Adrenal gland (tissue), 5 donors: ENCODE measurements around the gene NEK8.

ENCODE experiments used
- POLR2A ChIP-seq, 2 donors: fragments of 450-650 bp; IDR thresholded peaks; one replicate each; pipeline ENCODE4 v1.6.1; 2017; ENCODE audit warnings: antibody characterized with exemption in 2 of 2, mild to moderate bottlenecking in 2 of 2, moderate library complexity in 1 of 2
- TF ChIP-seq, protein P1 (sequence below), 6 experiments: fragments of 450-650 bp in 4 of 6; fragments of 200-600 bp in 2 of 6; sonication (generic) in 1 of 6; IDR thresholded peaks; 1 replicate in 5 of 6; 2 replicates in 1 of 6; pipeline versions ENCODE4 v1.5.1 to v1.8.0; 2016 to 2021; ENCODE audit warnings: antibody characterized with exemption in 6 of 6, mild to moderate bottlenecking in 2 of 6, moderate library complexity in 1 of 6
- donor health status: DM: no; HTN: no; CAD: no.

GRCh38 chr17:28703552-28704218, 24.9 kb upstream of the NEK8 start:
- TF ChIP-seq, protein P1, sequence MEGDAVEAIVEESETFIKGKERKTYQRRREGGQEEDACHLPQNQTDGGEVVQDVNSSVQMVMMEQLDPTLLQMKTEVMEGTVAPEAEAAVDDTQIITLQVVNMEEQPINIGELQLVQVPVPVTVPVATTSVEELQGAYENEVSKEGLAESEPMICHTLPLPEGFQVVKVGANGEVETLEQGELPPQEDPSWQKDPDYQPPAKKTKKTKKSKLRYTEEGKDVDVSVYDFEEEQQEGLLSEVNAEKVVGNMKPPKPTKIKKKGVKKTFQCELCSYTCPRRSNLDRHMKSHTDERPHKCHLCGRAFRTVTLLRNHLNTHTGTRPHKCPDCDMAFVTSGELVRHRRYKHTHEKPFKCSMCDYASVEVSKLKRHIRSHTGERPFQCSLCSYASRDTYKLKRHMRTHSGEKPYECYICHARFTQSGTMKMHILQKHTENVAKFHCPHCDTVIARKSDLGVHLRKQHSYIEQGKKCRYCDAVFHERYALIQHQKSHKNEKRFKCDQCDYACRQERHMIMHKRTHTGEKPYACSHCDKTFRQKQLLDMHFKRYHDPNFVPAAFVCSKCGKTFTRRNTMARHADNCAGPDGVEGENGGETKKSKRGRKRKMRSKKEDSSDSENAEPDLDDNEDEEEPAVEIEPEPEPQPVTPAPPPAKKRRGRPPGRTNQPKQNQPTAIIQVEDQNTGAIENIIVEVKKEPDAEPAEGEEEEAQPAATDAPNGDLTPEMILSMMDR (IDR thresholded peaks at IDR 0.05): no peak
- TF ChIP-seq POLR2A (IDR thresholded peaks at IDR 0.05): no peak
